Measurements from ENCODE around the gene TMEM63C. TPM values are rescaled to one million over a fixed set of nuclear protein-coding genes. Genes with fewer than 3 reads are reported as not detected.

Gene TMEM63C
- polyA plus RNA-seq, 1 donor from 2014 or later, result 11.1 TPM

DNA sequence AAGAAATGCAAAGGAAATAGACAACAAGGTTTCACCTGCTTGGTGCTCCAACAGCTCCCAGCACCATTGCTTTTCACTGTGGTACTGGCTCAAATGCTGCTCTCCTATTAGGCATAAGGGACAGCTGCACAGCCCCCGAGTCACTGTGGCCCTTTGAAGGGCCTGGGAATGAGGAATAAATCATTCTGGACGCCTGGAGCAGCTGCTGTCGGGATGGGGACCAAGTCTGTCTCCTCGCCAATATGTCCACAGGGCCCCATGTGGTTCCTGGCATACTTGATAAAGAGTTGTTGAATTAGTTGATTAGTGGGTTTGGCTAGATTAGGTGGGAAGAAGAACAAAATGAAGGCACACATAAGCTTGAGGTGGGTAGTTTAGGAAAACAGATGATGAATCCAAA, 102.5 kb downstream of the TMEM63C start:
- Histone ChIP-seq H3K9me2 (ENCODE audit: insufficient read depth, low read length) (no peaks in the 10 kb centered on the region), H3K27me3 (ENCODE audit: insufficient read depth, low read depth, low read length) (no peaks in the 10 kb centered on the region), H3K9me3 (ENCODE audit: low read length) (no peaks in the 10 kb centered on the region), H3K4me3 (ENCODE audit: low read length) (no peak overlapping the region), H4K20me1 (ENCODE audit: insufficient read depth) (no peaks in the 10 kb centered on the region), H2AFZ (ENCODE audit: low read depth, low read length) (no peak overlapping the region), H3K79me2 (replicated peaks; ENCODE audit: insufficient read depth, low read length) (no peaks in the 10 kb centered on the region), H3K36me3 (ENCODE audit: insufficient read depth, low read length) (no peaks in the 10 kb centered on the region), H3K27ac (ENCODE audit: low read length) (no peak overlapping the region), H3F3A (ENCODE audit: insufficient read depth, low read length, poor library complexity, severe bottlenecking) (no peaks in the 10 kb centered on the region), H3K9ac (ENCODE audit: low read length) (no peak overlapping the region), H3K4me2 (ENCODE audit: low read length) (no peak overlapping the region)
- TF ChIP-seq RAD21 (conservative IDR thresholded peaks at IDR 0.05) (no peak), POLR2AphosphoS5 (IDR thresholded peaks at IDR 0.05) (no peak)

DNA sequence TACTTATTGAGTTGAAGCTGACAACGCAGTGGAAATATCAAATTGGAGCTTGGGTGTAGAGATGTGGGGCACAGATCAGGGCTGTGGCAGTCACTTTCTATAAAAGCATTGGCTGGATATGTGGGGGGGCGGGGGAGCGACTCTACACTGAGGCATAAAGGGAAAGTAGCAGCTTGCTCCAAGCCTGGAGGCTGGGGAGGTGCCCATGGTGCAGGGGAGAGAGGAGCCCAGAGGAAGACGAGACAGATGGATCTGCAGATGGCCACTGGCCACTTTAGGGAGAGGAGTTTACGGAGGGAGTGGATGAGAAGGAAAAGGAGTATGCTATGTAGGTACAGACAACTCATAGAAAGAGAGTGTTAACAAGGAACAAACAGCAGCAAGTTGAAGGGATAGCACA, 102.9 kb downstream of the TMEM63C start:
- no peak overlapping the region for H3K9ac ChIP-seq (ENCODE audit: low read length)
- H4K20me1 ChIP-seq (ENCODE audit: insufficient read depth), result no peaks in the 10 kb centered on the region
- no peaks in the 10 kb centered on the region for H3K9me3 ChIP-seq (ENCODE audit: low read length)
- no peaks in the 10 kb centered on the region for H3K27me3 ChIP-seq (ENCODE audit: insufficient read depth, low read depth, low read length)
- no peak overlapping the region for H2AFZ ChIP-seq (ENCODE audit: low read depth, low read length)
- no peak for TF ChIP-seq MXI1 (conservative IDR thresholded peaks at IDR 0.05; ENCODE audit: poor library complexity, severe bottlenecking)
- no peak for TF ChIP-seq RAD21 (conservative IDR thresholded peaks at IDR 0.05)
- TF ChIP-seq, protein P1, sequence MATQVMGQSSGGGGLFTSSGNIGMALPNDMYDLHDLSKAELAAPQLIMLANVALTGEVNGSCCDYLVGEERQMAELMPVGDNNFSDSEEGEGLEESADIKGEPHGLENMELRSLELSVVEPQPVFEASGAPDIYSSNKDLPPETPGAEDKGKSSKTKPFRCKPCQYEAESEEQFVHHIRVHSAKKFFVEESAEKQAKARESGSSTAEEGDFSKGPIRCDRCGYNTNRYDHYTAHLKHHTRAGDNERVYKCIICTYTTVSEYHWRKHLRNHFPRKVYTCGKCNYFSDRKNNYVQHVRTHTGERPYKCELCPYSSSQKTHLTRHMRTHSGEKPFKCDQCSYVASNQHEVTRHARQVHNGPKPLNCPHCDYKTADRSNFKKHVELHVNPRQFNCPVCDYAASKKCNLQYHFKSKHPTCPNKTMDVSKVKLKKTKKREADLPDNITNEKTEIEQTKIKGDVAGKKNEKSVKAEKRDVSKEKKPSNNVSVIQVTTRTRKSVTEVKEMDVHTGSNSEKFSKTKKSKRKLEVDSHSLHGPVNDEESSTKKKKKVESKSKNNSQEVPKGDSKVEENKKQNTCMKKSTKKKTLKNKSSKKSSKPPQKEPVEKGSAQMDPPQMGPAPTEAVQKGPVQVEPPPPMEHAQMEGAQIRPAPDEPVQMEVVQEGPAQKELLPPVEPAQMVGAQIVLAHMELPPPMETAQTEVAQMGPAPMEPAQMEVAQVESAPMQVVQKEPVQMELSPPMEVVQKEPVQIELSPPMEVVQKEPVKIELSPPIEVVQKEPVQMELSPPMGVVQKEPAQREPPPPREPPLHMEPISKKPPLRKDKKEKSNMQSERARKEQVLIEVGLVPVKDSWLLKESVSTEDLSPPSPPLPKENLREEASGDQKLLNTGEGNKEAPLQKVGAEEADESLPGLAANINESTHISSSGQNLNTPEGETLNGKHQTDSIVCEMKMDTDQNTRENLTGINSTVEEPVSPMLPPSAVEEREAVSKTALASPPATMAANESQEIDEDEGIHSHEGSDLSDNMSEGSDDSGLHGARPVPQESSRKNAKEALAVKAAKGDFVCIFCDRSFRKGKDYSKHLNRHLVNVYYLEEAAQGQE (IDR thresholded peaks at IDR 0.05; ENCODE audit: borderline replicate concordance), result no peak
- no peak for TF ChIP-seq POLR2AphosphoS5 (IDR thresholded peaks at IDR 0.05)
- TF ChIP-seq EP300 (conservative IDR thresholded peaks at IDR 0.05; ENCODE audit: poor library complexity, severe bottlenecking), result no peak
- TF ChIP-seq, protein P2, sequence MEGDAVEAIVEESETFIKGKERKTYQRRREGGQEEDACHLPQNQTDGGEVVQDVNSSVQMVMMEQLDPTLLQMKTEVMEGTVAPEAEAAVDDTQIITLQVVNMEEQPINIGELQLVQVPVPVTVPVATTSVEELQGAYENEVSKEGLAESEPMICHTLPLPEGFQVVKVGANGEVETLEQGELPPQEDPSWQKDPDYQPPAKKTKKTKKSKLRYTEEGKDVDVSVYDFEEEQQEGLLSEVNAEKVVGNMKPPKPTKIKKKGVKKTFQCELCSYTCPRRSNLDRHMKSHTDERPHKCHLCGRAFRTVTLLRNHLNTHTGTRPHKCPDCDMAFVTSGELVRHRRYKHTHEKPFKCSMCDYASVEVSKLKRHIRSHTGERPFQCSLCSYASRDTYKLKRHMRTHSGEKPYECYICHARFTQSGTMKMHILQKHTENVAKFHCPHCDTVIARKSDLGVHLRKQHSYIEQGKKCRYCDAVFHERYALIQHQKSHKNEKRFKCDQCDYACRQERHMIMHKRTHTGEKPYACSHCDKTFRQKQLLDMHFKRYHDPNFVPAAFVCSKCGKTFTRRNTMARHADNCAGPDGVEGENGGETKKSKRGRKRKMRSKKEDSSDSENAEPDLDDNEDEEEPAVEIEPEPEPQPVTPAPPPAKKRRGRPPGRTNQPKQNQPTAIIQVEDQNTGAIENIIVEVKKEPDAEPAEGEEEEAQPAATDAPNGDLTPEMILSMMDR (IDR thresholded peaks at IDR 0.05; ENCODE audit: poor library complexity, severe bottlenecking), result no peak
- no peak for TF ChIP-seq EZH2 (IDR thresholded peaks at IDR 0.05; ENCODE audit: borderline replicate concordance, insufficient read depth, low read length, poor library complexity, severe bottlenecking)
- TF ChIP-seq TAF1 (IDR thresholded peaks at IDR 0.05; ENCODE audit: low read depth), result no peak
- H3F3A ChIP-seq (ENCODE audit: insufficient read depth, low read length, poor library complexity, severe bottlenecking), result no peaks in the 10 kb centered on the region
- H3K79me2 ChIP-seq (replicated peaks; ENCODE audit: insufficient read depth, low read length), result no peaks in the 10 kb centered on the region
- H3K4me2 ChIP-seq (ENCODE audit: low read length), result no peak overlapping the region
- no peak overlapping the region for H3K4me3 ChIP-seq (ENCODE audit: low read length)
- H3K36me3 ChIP-seq (ENCODE audit: insufficient read depth, low read length), result no peaks in the 10 kb centered on the region
- no peaks in the 10 kb centered on the region for H3K9me2 ChIP-seq (ENCODE audit: insufficient read depth, low read length)
- no peak overlapping the region for H3K27ac ChIP-seq (ENCODE audit: low read length)

DNA sequence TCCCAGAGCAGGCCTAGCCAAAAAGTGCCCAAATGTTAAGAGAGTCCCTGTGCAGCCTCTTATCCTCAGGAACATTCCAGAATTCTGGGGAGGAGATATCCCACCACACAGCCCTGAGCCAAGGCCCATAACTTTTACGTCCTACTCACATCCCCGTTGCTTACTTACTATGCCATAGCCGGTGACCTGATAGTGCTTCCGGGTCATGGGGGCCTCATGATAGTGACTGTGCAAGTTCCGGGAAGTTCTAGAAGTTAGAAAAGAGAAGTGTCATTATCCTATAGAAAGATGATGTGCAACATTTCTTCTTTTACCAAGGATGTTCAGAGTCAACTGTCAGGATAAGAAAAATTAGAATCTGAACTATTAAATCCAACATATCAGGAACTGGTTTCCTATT, 105.0 kb downstream of the TMEM63C start:
- no peak overlapping the region for H3K9ac ChIP-seq (ENCODE audit: low read length)
- no peak overlapping the region for H3K4me3 ChIP-seq (ENCODE audit: low read length)
- no peak overlapping the region for H3K4me2 ChIP-seq (ENCODE audit: low read length)
- H3F3A ChIP-seq (ENCODE audit: insufficient read depth, low read length, poor library complexity, severe bottlenecking), result no peaks in the 10 kb centered on the region
- no peaks in the 10 kb centered on the region for H3K27me3 ChIP-seq (ENCODE audit: insufficient read depth, low read depth, low read length)
- TF ChIP-seq SMC3 (conservative IDR thresholded peaks at IDR 0.05; ENCODE audit: poor library complexity) (no peak), EZH2 (IDR thresholded peaks at IDR 0.05; ENCODE audit: borderline replicate concordance, insufficient read depth, low read length, poor library complexity, severe bottlenecking) (no peak), EP300 (conservative IDR thresholded peaks at IDR 0.05; ENCODE audit: poor library complexity, severe bottlenecking) (no peak), POLR2AphosphoS5 (IDR thresholded peaks at IDR 0.05) (no peak), RAD21 (conservative IDR thresholded peaks at IDR 0.05) (no peak), TAF1 (IDR thresholded peaks at IDR 0.05; ENCODE audit: low read depth) (no peak)
- TF ChIP-seq, protein P1 (IDR thresholded peaks at IDR 0.05; ENCODE audit: borderline replicate concordance), result no peak
- no peaks in the 10 kb centered on the region for H3K36me3 ChIP-seq (ENCODE audit: insufficient read depth, low read length)
- no peaks in the 10 kb centered on the region for H4K20me1 ChIP-seq (ENCODE audit: insufficient read depth)
- H2AFZ ChIP-seq (ENCODE audit: low read depth, low read length), result no peak overlapping the region
- H3K27ac ChIP-seq (ENCODE audit: low read length), result no peak overlapping the region
- no peaks in the 10 kb centered on the region for H3K79me2 ChIP-seq (replicated peaks; ENCODE audit: insufficient read depth, low read length)
- H3K9me2 ChIP-seq (ENCODE audit: insufficient read depth, low read length), result no peaks in the 10 kb centered on the region
- H3K9me3 ChIP-seq (ENCODE audit: low read length), result no peaks in the 10 kb centered on the region

Data from neural cell (in vitro differentiated cells).